Measurements from ENCODE around the gene PTPN4. TPM values are rescaled to one million over a fixed set of nuclear protein-coding genes. Genes with fewer than 3 reads are reported as not detected.

PTPN4 gene
- polyA plus RNA-seq, 1 donor from 2014 or later = 22.0 TPM

GRCh38 chr2:119721462-119721861 lies 38.3 kb upstream of the PTPN4 start:
- Histone ChIP-seq H3K36me3 (ENCODE audit: insufficient read depth, low read length) (no peaks in the 10 kb centered on the region), H4K20me1 (ENCODE audit: insufficient read depth) (no peaks in the 10 kb centered on the region), H3K27me3 (ENCODE audit: insufficient read depth, low read depth, low read length) (no peaks in the 10 kb centered on the region), H3K9me3 (ENCODE audit: low read length) (no peaks in the 10 kb centered on the region), H3K27ac (ENCODE audit: low read length) (no peak overlapping the region), H3K9ac (ENCODE audit: low read length) (no peak overlapping the region), H3K4me2 (ENCODE audit: low read length) (no peak overlapping the region), H2AFZ (ENCODE audit: low read depth, low read length) (no peak overlapping the region), H3K79me2 (replicated peaks; ENCODE audit: insufficient read depth, low read length) (no peaks in the 10 kb centered on the region), H3K4me3 (ENCODE audit: low read length) (no peak overlapping the region), H3F3A (ENCODE audit: insufficient read depth, low read length, poor library complexity, severe bottlenecking) (no peaks in the 10 kb centered on the region), H3K9me2 (ENCODE audit: insufficient read depth, low read length) (no peaks in the 10 kb centered on the region)
- no peak for TF ChIP-seq EP300 (conservative IDR thresholded peaks at IDR 0.05; ENCODE audit: poor library complexity, severe bottlenecking)
- TF ChIP-seq RAD21 (conservative IDR thresholded peaks at IDR 0.05) = no peak
- TF ChIP-seq POLR2AphosphoS5 (IDR thresholded peaks at IDR 0.05) = no peak
- no peak for TF ChIP-seq EZH2 (IDR thresholded peaks at IDR 0.05; ENCODE audit: borderline replicate concordance, insufficient read depth, low read length, poor library complexity, severe bottlenecking)
- TF ChIP-seq MXI1 (conservative IDR thresholded peaks at IDR 0.05; ENCODE audit: poor library complexity, severe bottlenecking) = no peak
- no peak for TF ChIP-seq REST (IDR thresholded peaks at IDR 0.05; ENCODE audit: borderline replicate concordance)
- no peak for TF ChIP-seq TAF1 (IDR thresholded peaks at IDR 0.05; ENCODE audit: low read depth)
- TF ChIP-seq SMC3 (conservative IDR thresholded peaks at IDR 0.05; ENCODE audit: poor library complexity) = no peak
- TF ChIP-seq CTCF (IDR thresholded peaks at IDR 0.05; ENCODE audit: poor library complexity, severe bottlenecking) = no peak

GRCh38 chr2:119721904-119722303 lies 37.8 kb upstream of the PTPN4 start:
- TF ChIP-seq SMC3 (conservative IDR thresholded peaks at IDR 0.05; ENCODE audit: poor library complexity) (no peak), EP300 (conservative IDR thresholded peaks at IDR 0.05; ENCODE audit: poor library complexity, severe bottlenecking) (no peak), TAF1 (IDR thresholded peaks at IDR 0.05; ENCODE audit: low read depth) (no peak), RAD21 (conservative IDR thresholded peaks at IDR 0.05) (no peak), CTCF (IDR thresholded peaks at IDR 0.05; ENCODE audit: poor library complexity, severe bottlenecking) (no peak), EZH2 (IDR thresholded peaks at IDR 0.05; ENCODE audit: borderline replicate concordance, insufficient read depth, low read length, poor library complexity, severe bottlenecking) (no peak), REST (IDR thresholded peaks at IDR 0.05; ENCODE audit: borderline replicate concordance) (no peak), POLR2AphosphoS5 (IDR thresholded peaks at IDR 0.05) (no peak), MXI1 (conservative IDR thresholded peaks at IDR 0.05; ENCODE audit: poor library complexity, severe bottlenecking) (no peak)
- no peaks in the 10 kb centered on the region for H3K36me3 ChIP-seq (ENCODE audit: insufficient read depth, low read length)
- H3K4me3 ChIP-seq (ENCODE audit: low read length) = no peak overlapping the region
- no peak overlapping the region for H3K9ac ChIP-seq (ENCODE audit: low read length)
- no peaks in the 10 kb centered on the region for H4K20me1 ChIP-seq (ENCODE audit: insufficient read depth)
- H3K9me2 ChIP-seq (ENCODE audit: insufficient read depth, low read length) = no peaks in the 10 kb centered on the region
- H3F3A ChIP-seq (ENCODE audit: insufficient read depth, low read length, poor library complexity, severe bottlenecking) = no peaks in the 10 kb centered on the region
- no peak overlapping the region for H2AFZ ChIP-seq (ENCODE audit: low read depth, low read length)
- no peak overlapping the region for H3K4me2 ChIP-seq (ENCODE audit: low read length)
- H3K27ac ChIP-seq (ENCODE audit: low read length) = no peak overlapping the region
- no peaks in the 10 kb centered on the region for H3K9me3 ChIP-seq (ENCODE audit: low read length)
- no peaks in the 10 kb centered on the region for H3K79me2 ChIP-seq (replicated peaks; ENCODE audit: insufficient read depth, low read length)
- H3K27me3 ChIP-seq (ENCODE audit: insufficient read depth, low read depth, low read length) = no peaks in the 10 kb centered on the region

Data from neural cell (in vitro differentiated cells).